Calu3 (cell line): ENCODE measurements around the gene PDE12. TPM values are rescaled to one million over a fixed set of nuclear protein-coding genes. Genes with fewer than 3 reads are reported as not detected.
"Not testable (repeated sequence)": the region's sequence is repeated elsewhere in the genome, so short reads cannot be mapped to it uniquely, and the experiment has no call there.

Experiments
- BruUV-seq: library from RNA; stranded (reverse); fragments of 400-500 nt; replicated peaks from 2 replicates; lab custom pipeline; 2021; lab: Mats Ljungman, UMichigan
- CTCF ChIA-PET: fragments of 300-600 bp; sonication (Branson Sonifier 250); formaldehyde crosslinking; loops from one replicate; lab custom pipeline; 2022; ENCODE audit warnings: antibody characterized with exemption; lab: Charles Lee
- DNase-seq: peaks from one replicate; pipeline ENCODE4 v3.0.0; 2022
- H3K27ac Mint-ChIP-seq: one replicate; pipeline ENCODE4 v1.8.0; 2022; ENCODE audit warnings: mixed read lengths; ENCODE audit not compliant: unreplicated experiment
- H3K27me3 Mint-ChIP-seq: one replicate; pipeline ENCODE4 v1.8.0; 2022; ENCODE audit warnings: mixed read lengths; ENCODE audit not compliant: unreplicated experiment
- H3K36me3 Mint-ChIP-seq: one replicate; pipeline ENCODE4 v1.8.0; 2022; ENCODE audit warnings: mild to moderate bottlenecking, moderate library complexity, mixed read lengths; ENCODE audit not compliant: insufficient read depth, unreplicated experiment
- H3K4me1 Mint-ChIP-seq: one replicate; pipeline ENCODE4 v1.8.0; 2022; ENCODE audit warnings: mild to moderate bottlenecking, low read depth, mixed read lengths; ENCODE audit not compliant: unreplicated experiment
- H3K4me3 Mint-ChIP-seq: one replicate; pipeline ENCODE4 v1.8.0; 2022; ENCODE audit warnings: mild to moderate bottlenecking, low read depth, moderate library complexity, mixed read lengths; ENCODE audit not compliant: unreplicated experiment
- H3K9me3 Mint-ChIP-seq: one replicate; pipeline ENCODE4 v1.8.0; 2022; ENCODE audit warnings: low read depth, mixed read lengths; ENCODE audit not compliant: unreplicated experiment
- intact Hi-C: fragments of 100-400 bp; cut with micrococcal nuclease; formaldehyde crosslinking; loops from one replicate; pipeline ENCODE4 v1.10.0; 2022; ENCODE audit not compliant: unreplicated experiment
- total RNA-seq: library from RNA; stranded (reverse); gene quantifications from 2 replicates; pipeline ENCODE4 v1.2.3, GENCODE V29; 2022
- TF ChIP-seq, protein P1 (sequence below): fragments of 200-600 bp; IDR thresholded peaks from one replicate; pipeline ENCODE4 v1.8.0; 2022; ENCODE audit warnings: antibody characterized with exemption; ENCODE audit not compliant: unreplicated experiment

PDE12 gene
- total RNA-seq, 1 experiment from 2014 or later: 27.4 TPM

DNA sequence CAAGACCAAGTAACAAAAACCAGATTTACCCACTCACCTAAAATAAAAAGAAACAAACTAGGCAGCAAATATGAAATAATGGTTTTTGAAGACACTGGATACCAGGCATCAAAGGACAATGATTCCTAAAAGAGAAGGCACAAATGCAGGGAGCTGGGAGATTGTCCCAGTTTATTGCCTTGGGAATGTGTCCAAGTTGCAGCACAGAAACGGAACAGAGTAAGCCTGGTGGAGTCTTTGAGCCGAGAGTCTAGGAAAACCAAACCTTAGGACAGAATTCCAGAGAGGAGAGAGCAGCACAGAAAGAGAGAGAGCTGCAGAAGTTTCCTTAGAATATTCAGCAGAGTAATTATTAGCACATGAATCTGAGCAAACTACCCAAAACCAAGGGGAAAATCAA, 48.9 kb downstream of the PDE12 start:
- TF ChIP-seq, protein P1, sequence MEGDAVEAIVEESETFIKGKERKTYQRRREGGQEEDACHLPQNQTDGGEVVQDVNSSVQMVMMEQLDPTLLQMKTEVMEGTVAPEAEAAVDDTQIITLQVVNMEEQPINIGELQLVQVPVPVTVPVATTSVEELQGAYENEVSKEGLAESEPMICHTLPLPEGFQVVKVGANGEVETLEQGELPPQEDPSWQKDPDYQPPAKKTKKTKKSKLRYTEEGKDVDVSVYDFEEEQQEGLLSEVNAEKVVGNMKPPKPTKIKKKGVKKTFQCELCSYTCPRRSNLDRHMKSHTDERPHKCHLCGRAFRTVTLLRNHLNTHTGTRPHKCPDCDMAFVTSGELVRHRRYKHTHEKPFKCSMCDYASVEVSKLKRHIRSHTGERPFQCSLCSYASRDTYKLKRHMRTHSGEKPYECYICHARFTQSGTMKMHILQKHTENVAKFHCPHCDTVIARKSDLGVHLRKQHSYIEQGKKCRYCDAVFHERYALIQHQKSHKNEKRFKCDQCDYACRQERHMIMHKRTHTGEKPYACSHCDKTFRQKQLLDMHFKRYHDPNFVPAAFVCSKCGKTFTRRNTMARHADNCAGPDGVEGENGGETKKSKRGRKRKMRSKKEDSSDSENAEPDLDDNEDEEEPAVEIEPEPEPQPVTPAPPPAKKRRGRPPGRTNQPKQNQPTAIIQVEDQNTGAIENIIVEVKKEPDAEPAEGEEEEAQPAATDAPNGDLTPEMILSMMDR: no peak
- no TSS peak for BruUV-seq
- Mint-ChIP-seq H3K9me3 (peaks cover 4% of the 10 kb centered on the region), H3K4me1 (no peaks in the 10 kb centered on the region), H3K27ac (no peak overlapping the region), H3K36me3 (peaks cover 17% of the 10 kb centered on the region), H3K27me3 (no peaks in the 10 kb centered on the region), H3K4me3 (no peak overlapping the region)
- intact Hi-C loops: no loop called here
- no peak for DNase-seq
- CTCF ChIA-PET: interaction anchor here (0.7 kb wide), 1 partner anchor 934 kb away, joined by 3 read pairs; no protein-coding TSS in a partner anchor

DNA sequence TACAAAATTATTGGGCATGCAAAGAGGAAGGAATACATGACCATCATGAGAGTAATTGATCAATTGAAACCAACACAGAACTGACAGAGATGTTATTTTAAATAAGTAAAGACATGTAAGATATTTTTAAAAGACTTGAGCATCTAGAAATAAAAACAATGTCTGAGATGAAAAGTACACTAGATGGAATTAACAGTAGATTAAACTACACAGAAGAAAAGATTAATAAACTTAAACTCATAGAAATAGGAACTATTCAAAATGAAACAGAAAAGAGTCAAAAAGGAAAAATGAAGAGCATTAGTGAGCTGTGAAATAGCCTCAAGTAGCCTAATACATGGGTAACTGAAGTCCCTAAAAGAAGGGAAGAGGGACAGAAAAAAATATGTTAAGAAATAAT, 49.6 kb downstream of the PDE12 start:
- intact Hi-C loops: no loop called here
- peaks cover 17% of the 10 kb centered on the region for H3K36me3 Mint-ChIP-seq
- no TSS peak for BruUV-seq
- TF ChIP-seq, protein P1: no peak
- H3K4me3 Mint-ChIP-seq: no peak overlapping the region
- CTCF ChIA-PET: no interaction called here
- H3K27me3 Mint-ChIP-seq: no peaks in the 10 kb centered on the region
- no peak overlapping the region for H3K27ac Mint-ChIP-seq
- peaks cover 4% of the 10 kb centered on the region for H3K9me3 Mint-ChIP-seq
- no peaks in the 10 kb centered on the region for H3K4me1 Mint-ChIP-seq
- DNase-seq: no peak

DNA sequence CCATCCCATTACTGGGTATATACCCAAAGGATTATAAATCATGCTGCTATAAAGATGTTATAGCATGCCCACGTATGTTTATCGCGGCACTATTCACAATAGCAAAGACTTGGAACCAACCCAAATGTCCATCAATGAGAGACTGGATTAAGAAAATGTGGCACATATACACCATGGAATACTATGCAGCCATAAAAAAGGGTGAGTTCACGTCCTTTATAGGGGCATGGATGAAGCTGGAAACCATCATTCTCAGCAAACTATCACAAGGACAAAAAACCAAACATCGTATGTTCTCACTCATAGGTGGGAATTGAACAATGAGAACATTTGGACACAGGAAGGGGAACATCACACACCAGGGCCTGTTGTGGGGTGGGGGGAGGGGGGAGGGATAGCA, 55.8 kb downstream of the PDE12 start:
- H3K4me3 Mint-ChIP-seq, BruUV-seq, H3K27ac Mint-ChIP-seq, DNase-seq, H3K4me1 Mint-ChIP-seq, H3K27me3 Mint-ChIP-seq, H3K36me3 Mint-ChIP-seq, CTCF ChIA-PET, H3K9me3 Mint-ChIP-seq, intact Hi-C loops: not testable (repeated sequence)

DNA sequence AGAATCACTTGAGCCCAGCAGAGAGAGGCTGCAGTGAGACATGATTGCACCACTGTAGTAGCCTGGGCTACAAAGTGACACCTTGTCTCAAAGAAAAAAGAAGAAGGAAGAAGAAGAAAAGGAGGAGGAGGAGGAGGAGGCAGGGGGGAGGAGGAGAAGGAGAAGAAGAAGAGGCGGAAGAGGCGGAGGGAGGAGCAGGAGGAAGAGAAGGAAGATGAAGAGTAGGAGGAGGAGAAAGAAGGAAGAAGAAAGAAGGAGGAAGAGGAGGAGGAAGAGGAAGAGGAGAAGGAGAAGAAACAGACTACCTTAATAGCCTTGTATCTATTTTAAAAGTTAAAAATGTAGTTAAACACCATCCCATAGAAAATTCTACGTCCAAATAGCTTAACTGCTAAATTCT, 60.2 kb downstream of the PDE12 start:
- no peaks in the 10 kb centered on the region for H3K27me3 Mint-ChIP-seq
- H3K9me3 Mint-ChIP-seq: no peaks in the 10 kb centered on the region
- intact Hi-C loops: no loop called here
- TF ChIP-seq, protein P1: no peak
- no peak for DNase-seq
- no peak overlapping the region for H3K4me3 Mint-ChIP-seq
- no peak overlapping the region for H3K27ac Mint-ChIP-seq
- no TSS peak for BruUV-seq
- H3K4me1 Mint-ChIP-seq: no peaks in the 10 kb centered on the region
- CTCF ChIA-PET: no interaction called here
- H3K36me3 Mint-ChIP-seq: no peaks in the 10 kb centered on the region

Other genes with a start within 250 kb of the PDE12 start
- 0.92 and 1.6 TPM in 2 replicates for gene DNAH12, start 11.9 kb upstream of the PDE12 start, total RNA-seq
- 160 and 164 TPM in 2 replicates for gene ARF4, start 41.1 kb downstream of the PDE12 start, total RNA-seq
- gene DENND6A, start 136.8 kb downstream of the PDE12 start, total RNA-seq: 23.7 and 25.1 TPM in 2 replicates
- gene SLMAP, start 200.0 kb downstream of the PDE12 start, total RNA-seq: 103 and 114 TPM in 2 replicates